Dermis lymphatic vessel endothelial cell (primary cell): ENCODE measurements around the gene TPMT. TPM values are rescaled to one million over a fixed set of nuclear protein-coding genes. Genes with fewer than 3 reads are reported as not detected.

Experiments used
- total RNA-seq: library from RNA; depleted of rRNA; stranded (reverse); fragments of >200 nt; gene quantifications from 2 replicates; pipeline ENCODE4 v1.2.1, GENCODE V29; 2014

The TPMT gene
- 10.5 and 15.0 TPM in 2 replicates for total RNA-seq

GRCh38 chr6:18154507-18155149, at the start of gene TPMT:
TSS of gene TPMT (minus strand) at chr6:18155077. CDS start at chr6:18149127, 5,950 bp downstream.

GRCh38 chr6:18155150-18155863, 430 bp upstream of the TPMT start, which contains the start of gene KDM1B:
TSS of gene KDM1B (plus strand) at chr6:18155422. CDS start at chr6:18159896, 4,474 bp downstream.

DNA sequence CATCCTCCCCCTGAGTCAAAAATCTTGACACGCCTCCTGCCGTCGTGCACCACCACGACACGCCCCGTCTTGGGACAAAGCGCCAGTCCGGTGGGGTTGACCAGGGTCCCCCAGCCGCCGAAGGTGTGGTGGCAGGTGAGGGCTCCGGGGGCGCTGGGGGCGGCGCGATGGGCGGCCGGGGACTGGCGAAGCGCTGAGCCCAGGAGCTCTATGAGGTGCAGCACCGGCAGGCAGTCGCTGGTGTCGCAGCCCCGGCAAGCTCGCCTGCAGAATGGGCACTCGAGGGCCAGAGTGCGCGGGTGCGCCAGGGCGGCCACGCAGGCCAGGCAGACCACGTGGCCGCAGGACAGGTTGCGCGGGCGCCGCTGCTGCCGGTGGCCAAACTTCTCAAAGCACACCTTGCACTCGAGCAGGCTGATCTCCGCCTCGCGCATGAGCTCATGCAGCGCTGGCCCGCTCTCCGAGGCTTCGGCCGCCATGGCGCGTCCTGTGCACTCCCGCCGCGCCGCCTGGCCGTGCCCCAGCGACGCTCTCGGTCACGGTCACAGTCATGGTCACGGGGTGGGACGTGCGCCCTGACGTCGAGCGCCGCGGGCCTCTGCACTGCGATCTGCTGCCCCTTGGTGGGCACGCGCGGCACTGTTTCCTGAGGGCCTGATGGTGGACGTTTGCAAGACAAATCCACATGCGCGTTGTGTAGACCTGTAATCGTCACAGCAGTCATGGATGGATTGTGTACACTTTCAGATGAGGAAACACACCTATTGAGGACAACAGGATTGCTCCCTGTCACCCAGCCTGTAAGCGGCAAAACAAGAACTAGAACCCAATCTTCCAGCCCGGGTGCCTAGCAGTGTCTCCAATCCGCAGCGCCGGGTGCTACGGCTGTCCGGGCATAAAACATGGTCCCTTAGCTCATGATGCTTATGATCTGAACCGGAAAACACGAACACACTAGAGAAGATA, 32.5 kb downstream of the TPMT start, which contains the start of gene NHLRC1:
NHLRC1 (minus strand) TSS at position 550 of the 966 bp plus-strand sequence; CDS start at position 479, 71 bp downstream.

Other genes with a start within 250 kb of the TPMT start
- gene KIF13A, start 167.4 kb downstream of the TPMT start, total RNA-seq: 21.8 and 26.2 TPM in 2 replicates
- gene NHLRC1, start 32.4 kb downstream of the TPMT start, total RNA-seq: 0.43 and 1.3 TPM in 2 replicates
- gene KDM1B, start 345 bp upstream of the TPMT start, total RNA-seq: 4.1 and 8.2 TPM in 2 replicates
- 70.5 and 104 TPM in 2 replicates for gene DEK, start 109.5 kb upstream of the TPMT start, total RNA-seq
- gene RNF144B, start 232.3 kb upstream of the TPMT start, total RNA-seq: 6.0 and 7.7 TPM in 2 replicates